GM12864 (cell line): ENCODE measurements around the gene UBTF.

ENCODE experiments used
- DNase-seq: peaks from one replicate; pipeline ENCODE4 v3.0.0-alpha.2; 2011; ENCODE audit warnings: low read depth
- H3K4me3 ChIP-seq: 2 replicates; pipeline ENCODE4 v1.5.1; 2011; ENCODE audit warnings: mild to moderate bottlenecking, low read depth, low read length, control low read depth
- TF ChIP-seq, protein P1 (sequence below): IDR thresholded peaks from 2 replicates; pipeline ENCODE4 v1.5.1; 2011; ENCODE audit warnings: low read depth, mild to moderate bottlenecking, moderate library complexity, low read length, control low read depth, inconsistent platforms; ENCODE audit errors: missing control alignments

UBTF gene

DNA sequence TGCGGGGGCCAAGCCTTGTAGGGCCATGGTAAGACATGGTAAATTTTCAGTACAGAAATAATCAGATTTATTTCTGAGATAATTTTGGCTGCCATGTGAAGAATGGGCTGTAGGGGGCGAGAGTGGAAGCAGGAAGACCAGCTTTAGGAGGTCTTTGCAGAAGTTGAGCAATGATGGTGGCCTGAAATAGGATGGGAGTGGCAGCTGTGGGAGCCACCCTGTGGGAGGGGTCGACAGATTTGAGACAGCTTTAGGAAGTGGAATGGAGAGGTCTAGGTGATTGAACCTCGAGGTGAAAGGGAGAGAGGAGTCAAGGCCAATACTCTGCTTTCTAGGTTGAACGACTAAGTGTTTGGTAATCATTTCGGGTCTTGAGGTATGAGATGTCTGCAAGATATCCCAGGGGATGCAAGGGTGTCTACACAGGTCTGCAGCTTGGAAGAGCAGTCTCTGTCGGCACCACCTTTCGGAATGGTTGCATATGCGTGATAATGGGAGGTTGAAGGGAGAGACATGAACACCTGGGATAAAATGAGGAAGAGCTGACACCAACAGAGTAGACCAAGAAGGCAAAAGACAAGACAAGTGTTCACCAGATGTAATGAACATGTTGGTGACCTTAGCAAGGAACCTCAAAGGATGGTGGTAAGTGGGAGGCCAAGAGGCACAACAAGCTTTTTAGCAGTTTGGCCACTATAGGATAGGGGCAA lies 15.6 kb downstream of the UBTF start:
- TF ChIP-seq, protein P1, sequence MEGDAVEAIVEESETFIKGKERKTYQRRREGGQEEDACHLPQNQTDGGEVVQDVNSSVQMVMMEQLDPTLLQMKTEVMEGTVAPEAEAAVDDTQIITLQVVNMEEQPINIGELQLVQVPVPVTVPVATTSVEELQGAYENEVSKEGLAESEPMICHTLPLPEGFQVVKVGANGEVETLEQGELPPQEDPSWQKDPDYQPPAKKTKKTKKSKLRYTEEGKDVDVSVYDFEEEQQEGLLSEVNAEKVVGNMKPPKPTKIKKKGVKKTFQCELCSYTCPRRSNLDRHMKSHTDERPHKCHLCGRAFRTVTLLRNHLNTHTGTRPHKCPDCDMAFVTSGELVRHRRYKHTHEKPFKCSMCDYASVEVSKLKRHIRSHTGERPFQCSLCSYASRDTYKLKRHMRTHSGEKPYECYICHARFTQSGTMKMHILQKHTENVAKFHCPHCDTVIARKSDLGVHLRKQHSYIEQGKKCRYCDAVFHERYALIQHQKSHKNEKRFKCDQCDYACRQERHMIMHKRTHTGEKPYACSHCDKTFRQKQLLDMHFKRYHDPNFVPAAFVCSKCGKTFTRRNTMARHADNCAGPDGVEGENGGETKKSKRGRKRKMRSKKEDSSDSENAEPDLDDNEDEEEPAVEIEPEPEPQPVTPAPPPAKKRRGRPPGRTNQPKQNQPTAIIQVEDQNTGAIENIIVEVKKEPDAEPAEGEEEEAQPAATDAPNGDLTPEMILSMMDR: peak; percentile 79
- peak; percentile 76 for DNase-seq

DNA sequence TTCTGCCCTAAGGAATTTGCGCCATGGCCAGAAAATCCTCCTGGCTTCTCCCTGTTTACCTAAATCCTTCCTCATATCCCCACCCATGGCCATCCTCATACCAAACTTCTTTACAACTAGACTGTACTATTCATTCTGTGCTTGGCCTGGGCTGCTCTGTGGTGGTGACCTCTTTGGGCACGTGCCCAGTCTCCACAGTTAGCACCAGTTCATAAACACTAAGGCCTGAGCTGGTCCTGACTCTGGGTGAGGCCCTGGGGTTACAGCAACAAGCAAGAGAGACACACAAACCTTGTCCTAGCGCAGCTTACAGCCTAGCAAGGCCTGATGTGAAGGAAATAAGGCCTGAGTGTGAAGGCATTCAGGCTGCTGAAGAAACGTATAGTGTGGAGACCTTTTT lies 16.7 kb downstream of the UBTF start:
- H3K4me3 ChIP-seq: no peak overlapping the region
- TF ChIP-seq, protein P1: no peak
- no peak for DNase-seq

More for the DNA sequence above, 15.6 kb downstream of the UBTF start:
- no peak overlapping the region for H3K4me3 ChIP-seq

DNA sequence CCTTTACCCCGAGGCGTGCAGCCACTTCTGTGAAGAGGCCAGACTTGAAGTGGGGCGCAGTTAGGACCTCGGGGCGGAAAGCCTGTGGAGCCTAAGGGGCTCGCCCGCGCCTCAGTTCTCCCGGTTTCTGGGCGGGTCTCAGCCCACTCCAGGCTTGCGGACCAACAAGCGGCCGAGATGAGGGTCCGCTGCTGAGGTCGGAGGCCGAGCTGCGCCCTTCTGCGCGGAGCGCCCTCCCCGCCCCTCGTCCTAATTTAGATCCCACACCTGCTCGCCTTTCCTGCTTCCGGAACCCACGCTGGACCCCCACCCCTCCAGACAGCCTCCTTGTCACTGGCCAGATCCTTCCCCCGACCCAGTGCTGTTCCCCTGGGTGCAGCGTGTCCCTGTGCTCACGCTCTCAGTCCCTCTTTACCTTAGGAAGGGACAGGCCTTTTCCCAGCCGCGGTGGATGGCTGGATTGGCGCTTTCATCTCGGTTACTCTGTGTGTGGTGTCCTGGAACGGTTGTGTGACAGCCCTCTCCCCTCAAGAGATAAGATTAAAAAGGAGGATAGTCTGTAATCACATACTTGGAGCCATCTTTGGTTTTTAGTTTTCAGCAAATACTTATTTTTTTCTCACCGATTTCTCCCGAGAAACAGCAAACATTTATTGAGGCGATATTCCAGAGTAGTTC lies 18.9 kb downstream of the UBTF start:
- TF ChIP-seq, protein P1: no peak
- DNase-seq: no peak
- H3K4me3 ChIP-seq: peak overlapping the region; percentile 69

DNA sequence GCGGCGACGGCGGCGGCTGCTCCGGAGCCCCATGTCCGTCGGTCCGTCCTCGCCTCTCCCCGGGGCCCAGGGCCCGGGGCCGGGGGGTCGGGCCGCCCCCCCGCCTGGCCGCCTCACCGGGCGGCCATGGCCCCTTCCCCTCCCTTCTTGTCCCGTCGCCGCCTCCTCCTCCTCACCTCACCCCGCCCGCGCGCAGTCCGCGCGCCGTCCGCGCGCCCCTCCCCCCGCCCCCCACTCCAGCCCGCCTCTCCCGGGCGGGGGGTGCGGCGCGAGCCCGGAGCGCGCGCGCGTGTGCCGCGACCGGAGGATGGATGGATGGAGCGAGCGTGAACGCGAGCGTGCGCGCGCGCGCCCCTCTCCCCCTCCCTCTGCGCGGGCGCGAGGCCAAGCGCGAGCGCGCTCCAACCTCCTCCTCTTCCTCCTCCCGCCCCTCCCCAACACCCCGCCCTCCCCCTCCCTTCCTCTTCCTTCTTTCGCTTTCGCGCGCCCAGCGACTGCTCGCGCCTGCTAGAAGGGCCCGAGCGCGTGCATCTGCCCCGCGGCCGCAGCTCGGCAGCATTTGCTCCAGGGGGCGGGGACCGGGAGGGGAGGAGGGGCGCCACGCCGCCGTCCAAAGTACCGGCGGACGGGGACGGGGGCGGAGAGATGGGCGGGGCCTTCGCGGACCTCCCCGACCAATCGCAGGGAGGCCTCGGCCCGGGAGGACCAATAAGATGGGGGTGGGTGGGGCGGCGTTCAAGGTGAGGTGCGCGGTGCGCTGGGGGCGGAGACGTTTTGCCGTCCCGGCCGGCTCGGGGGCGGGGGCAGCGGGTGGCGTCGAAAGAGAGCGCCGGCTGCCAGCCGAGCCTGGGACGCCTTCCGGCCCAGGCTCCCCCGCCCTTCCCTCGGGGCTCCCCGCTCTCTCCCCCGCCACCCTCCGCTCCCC lies 19.7 kb downstream of the UBTF start, which contains the start of gene ATXN7L3:
Gene ATXN7L3 (minus strand): TSS at position 332 of the 925 bp plus-strand sequence. CDS start 1,814 bp downstream, outside the sequence.
- H3K4me3 ChIP-seq: peak within 1 kb of the TSS; percentile 71
- peak; percentile 92 for DNase-seq
- TF ChIP-seq, protein P1: no peak

DNA sequence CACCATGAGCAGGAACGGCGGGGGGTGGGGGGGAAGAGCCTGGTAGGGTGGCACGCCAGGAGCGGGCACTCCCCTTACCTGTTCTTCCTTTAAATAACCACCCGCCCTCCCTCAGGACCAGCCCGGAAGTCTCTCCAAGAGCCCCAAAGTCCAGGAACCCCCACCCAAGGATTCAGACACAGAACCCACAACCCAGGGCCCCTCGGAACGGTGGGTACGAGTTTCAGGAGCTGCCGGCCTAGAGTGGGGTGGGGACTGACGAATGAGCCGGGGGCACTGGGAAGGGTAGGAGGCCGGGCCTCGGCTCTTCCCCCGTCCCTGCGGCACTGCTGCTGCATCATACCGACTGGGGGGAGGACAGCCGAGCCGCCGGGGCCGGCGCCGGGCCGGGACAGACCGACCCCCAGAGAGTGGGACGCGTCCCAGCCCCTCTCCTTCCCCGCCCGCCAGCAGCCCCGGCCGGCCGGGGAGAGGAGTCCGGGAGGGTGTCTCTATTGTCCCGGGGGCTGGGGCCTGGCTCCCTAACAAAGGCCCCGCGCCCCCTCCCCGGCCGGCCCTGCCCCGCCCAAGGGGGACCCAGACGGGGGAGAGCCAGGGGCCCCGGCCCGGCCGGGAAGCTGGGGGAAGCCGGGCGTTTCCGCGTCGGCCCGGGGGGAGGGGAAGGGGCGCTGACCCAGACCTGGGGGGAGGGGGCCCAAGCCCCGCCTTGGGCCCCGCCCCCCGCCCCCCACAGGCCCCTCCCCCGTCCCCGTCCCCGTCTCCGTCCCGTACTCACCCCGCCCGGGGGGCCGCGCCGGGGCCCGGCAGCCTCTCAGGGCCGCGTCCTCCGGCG lies 20.5 kb downstream of the UBTF start:
- no peak for DNase-seq
- TF ChIP-seq, protein P1: no peak
- H3K4me3 ChIP-seq: peak overlapping the region; percentile 71
